Neural cell (in vitro differentiated cells): ENCODE results near the gene DNAAF1. TPM values are rescaled to one million over a fixed set of nuclear protein-coding genes. Genes with fewer than 3 reads are reported as not detected.

Source experiments
- H2AFZ ChIP-seq: fragments of 200-600, 300-800 bp; sonication (generic), shearing (Covaris generic); 2 replicates; pipeline ENCODE4 v1.6.0; 2014; ENCODE audit warnings: low read depth, mild to moderate bottlenecking, antibody characterized with exemption, low read length, moderate library complexity
- H3F3A ChIP-seq: fragments of 200-600 bp; shearing (Covaris generic); 2 replicates; pipeline ENCODE4 v1.6.1; 2016; ENCODE audit warnings: mild to moderate bottlenecking, moderate library complexity, mixed read lengths, antibody characterized with exemption, low read length; ENCODE audit not compliant: insufficient read depth, poor library complexity, severe bottlenecking
- H3K27ac ChIP-seq: fragments of 200-600, 300-800 bp; sonication (generic), shearing (Covaris generic); 2 replicates; pipeline ENCODE4 v1.5.1; 2014; ENCODE audit warnings: mild to moderate bottlenecking, low read length, moderate library complexity
- H3K27me3 ChIP-seq: fragments of 300-800, 200-600 bp; sonication (generic), shearing (Covaris generic); 2 replicates; pipeline ENCODE4 v1.6.0; 2014; ENCODE audit warnings: mild to moderate bottlenecking, low read depth, low read length, moderate library complexity; ENCODE audit not compliant: insufficient read depth
- H3K36me3 ChIP-seq: fragments of 300-800, 200-600 bp; sonication (generic), shearing (Covaris generic); 2 replicates; pipeline ENCODE4 v1.5.1; 2014; ENCODE audit warnings: mild to moderate bottlenecking, antibody characterized with exemption, low read length, moderate library complexity; ENCODE audit not compliant: insufficient read depth
- H3K4me2 ChIP-seq: fragments of 300-800, 200-600 bp; sonication (generic), shearing (Covaris generic); 2 replicates; pipeline ENCODE4 v1.6.0; 2014; ENCODE audit warnings: mild to moderate bottlenecking, low read length
- H3K4me3 ChIP-seq: fragments of 300-800, 200-600 bp; sonication (generic), shearing (Covaris generic); 2 replicates; pipeline ENCODE4 v1.5.1; 2014; ENCODE audit warnings: mild to moderate bottlenecking, low read length, moderate library complexity
- H3K79me2 ChIP-seq: fragments of 200-600 bp; shearing (Covaris generic); replicated peaks from 2 replicates; pipeline ENCODE4 v1.6.0; 2014; ENCODE audit warnings: mild to moderate bottlenecking, low read length, moderate library complexity; ENCODE audit not compliant: insufficient read depth
- H3K9ac ChIP-seq: fragments of 300-800, 200-600 bp; sonication (generic), shearing (Covaris generic); 2 replicates; pipeline ENCODE4 v1.6.1; 2016; ENCODE audit warnings: mild to moderate bottlenecking, low read length, mixed read lengths
- H3K9me2 ChIP-seq: fragments of 200-600 bp; shearing (Covaris generic); 2 replicates; pipeline ENCODE4 v1.6.1; 2016; ENCODE audit warnings: mild to moderate bottlenecking, low read length, mixed read lengths; ENCODE audit not compliant: insufficient read depth
- H3K9me3 ChIP-seq: fragments of 200-600, 300-800 bp; sonication (generic), shearing (Covaris generic); 2 replicates; pipeline ENCODE4 v1.6.1; 2016; ENCODE audit warnings: mild to moderate bottlenecking, mixed run types, low read length, moderate library complexity, mixed read lengths
- H4K20me1 ChIP-seq: fragments of 200-600 bp; shearing (Covaris generic); 2 replicates; pipeline ENCODE4 v1.6.1; 2016; ENCODE audit warnings: mild to moderate bottlenecking, mixed run types; ENCODE audit not compliant: insufficient read depth
- CTCF ChIP-seq: fragments of 450-650 bp; IDR thresholded peaks from 2 replicates; pipeline ENCODE4 v1.5.1; 2014; ENCODE audit warnings: antibody characterized with exemption, mild to moderate bottlenecking, moderate library complexity; ENCODE audit not compliant: poor library complexity, severe bottlenecking
- EP300 ChIP-seq: fragments of 450-650 bp; conservative IDR thresholded peaks from 2 replicates; pipeline ENCODE4 v1.6.1; 2014; ENCODE audit warnings: antibody characterized with exemption, mild to moderate bottlenecking, moderate library complexity; ENCODE audit not compliant: poor library complexity, severe bottlenecking
- EZH2 ChIP-seq: fragments of 200-600, 300-800 bp; shearing (Covaris generic), sonication (generic); IDR thresholded peaks from 2 replicates; pipeline ENCODE4 v1.6.1; 2014; ENCODE audit warnings: antibody characterized with exemption, low read length, borderline replicate concordance, mild to moderate bottlenecking; ENCODE audit not compliant: insufficient read depth, poor library complexity, severe bottlenecking
- MXI1 ChIP-seq: fragments of 450-650 bp; conservative IDR thresholded peaks from 2 replicates; pipeline ENCODE4 v1.6.1; 2014; ENCODE audit warnings: antibody characterized with exemption, mild to moderate bottlenecking; ENCODE audit not compliant: poor library complexity, severe bottlenecking
- POLR2AphosphoS5 ChIP-seq: IDR thresholded peaks from 2 replicates; pipeline ENCODE4 v1.6.1; 2012
- RAD21 ChIP-seq: fragments of 450-650 bp; conservative IDR thresholded peaks from 2 replicates; pipeline ENCODE4 v1.6.1; 2014; ENCODE audit warnings: antibody characterized with exemption, mild to moderate bottlenecking, moderate library complexity
- SMC3 ChIP-seq: fragments of 450-650 bp; conservative IDR thresholded peaks from 2 replicates; pipeline ENCODE4 v1.6.1; 2014; ENCODE audit warnings: antibody characterized with exemption, mild to moderate bottlenecking, moderate library complexity; ENCODE audit not compliant: poor library complexity
- TAF1 ChIP-seq: IDR thresholded peaks from 2 replicates; pipeline ENCODE4 v1.6.1; 2012; ENCODE audit warnings: low read depth
- polyA plus RNA-seq: library from polyadenylated mRNA; depleted of rRNA; stranded (reverse); fragments of >200 nt; gene quantifications from 2 replicates; pipeline ENCODE4 v1.2.3, GENCODE V29; 2014
- TF ChIP-seq, protein P1 (sequence below): IDR thresholded peaks from 2 replicates; pipeline ENCODE4 v1.6.1; 2012; ENCODE audit warnings: borderline replicate concordance

The DNAAF1 gene
- polyA plus RNA-seq, 1 donor from 2014 or later, result 0.71 TPM

- no peak overlapping the region for H3K4me2 ChIP-seq
- no peak overlapping the region for H3K9ac ChIP-seq
- peaks cover 6% of the 10 kb centered on the region for H3F3A ChIP-seq
- peaks cover 42% of the 10 kb centered on the region for H3K79me2 ChIP-seq
- no peaks in the 10 kb centered on the region for H4K20me1 ChIP-seq
- H3K27me3 ChIP-seq, result no peaks in the 10 kb centered on the region
- no peak for TF ChIP-seq SMC3
- no peak for TF ChIP-seq EZH2
- no peak for TF ChIP-seq RAD21
- TF ChIP-seq EP300, result no peak
- no peak for TF ChIP-seq MXI1
- TF ChIP-seq POLR2AphosphoS5, result no peak
- no peak for TF ChIP-seq TAF1
- TF ChIP-seq, protein P1, sequence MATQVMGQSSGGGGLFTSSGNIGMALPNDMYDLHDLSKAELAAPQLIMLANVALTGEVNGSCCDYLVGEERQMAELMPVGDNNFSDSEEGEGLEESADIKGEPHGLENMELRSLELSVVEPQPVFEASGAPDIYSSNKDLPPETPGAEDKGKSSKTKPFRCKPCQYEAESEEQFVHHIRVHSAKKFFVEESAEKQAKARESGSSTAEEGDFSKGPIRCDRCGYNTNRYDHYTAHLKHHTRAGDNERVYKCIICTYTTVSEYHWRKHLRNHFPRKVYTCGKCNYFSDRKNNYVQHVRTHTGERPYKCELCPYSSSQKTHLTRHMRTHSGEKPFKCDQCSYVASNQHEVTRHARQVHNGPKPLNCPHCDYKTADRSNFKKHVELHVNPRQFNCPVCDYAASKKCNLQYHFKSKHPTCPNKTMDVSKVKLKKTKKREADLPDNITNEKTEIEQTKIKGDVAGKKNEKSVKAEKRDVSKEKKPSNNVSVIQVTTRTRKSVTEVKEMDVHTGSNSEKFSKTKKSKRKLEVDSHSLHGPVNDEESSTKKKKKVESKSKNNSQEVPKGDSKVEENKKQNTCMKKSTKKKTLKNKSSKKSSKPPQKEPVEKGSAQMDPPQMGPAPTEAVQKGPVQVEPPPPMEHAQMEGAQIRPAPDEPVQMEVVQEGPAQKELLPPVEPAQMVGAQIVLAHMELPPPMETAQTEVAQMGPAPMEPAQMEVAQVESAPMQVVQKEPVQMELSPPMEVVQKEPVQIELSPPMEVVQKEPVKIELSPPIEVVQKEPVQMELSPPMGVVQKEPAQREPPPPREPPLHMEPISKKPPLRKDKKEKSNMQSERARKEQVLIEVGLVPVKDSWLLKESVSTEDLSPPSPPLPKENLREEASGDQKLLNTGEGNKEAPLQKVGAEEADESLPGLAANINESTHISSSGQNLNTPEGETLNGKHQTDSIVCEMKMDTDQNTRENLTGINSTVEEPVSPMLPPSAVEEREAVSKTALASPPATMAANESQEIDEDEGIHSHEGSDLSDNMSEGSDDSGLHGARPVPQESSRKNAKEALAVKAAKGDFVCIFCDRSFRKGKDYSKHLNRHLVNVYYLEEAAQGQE, result no peak
- TF ChIP-seq CTCF, result no peak
- no peak overlapping the region for H3K4me3 ChIP-seq
- H2AFZ ChIP-seq, result no peak overlapping the region
- H3K27ac ChIP-seq, result no peak overlapping the region
- no peaks in the 10 kb centered on the region for H3K9me3 ChIP-seq
- no peaks in the 10 kb centered on the region for H3K9me2 ChIP-seq
- H3K36me3 ChIP-seq, result no peaks in the 10 kb centered on the region
Measured at GRCh38 chr16:84132527-84133285, 12.4 kb upstream of the DNAAF1 start.

- no peaks in the 10 kb centered on the region for H4K20me1 ChIP-seq
- peaks cover 73% of the 10 kb centered on the region for H3K79me2 ChIP-seq
- H3K27me3 ChIP-seq, result no peaks in the 10 kb centered on the region
- no peaks in the 10 kb centered on the region for H3K36me3 ChIP-seq
- no peak for TF ChIP-seq EZH2
- TF ChIP-seq MXI1, result no peak
- no peak for TF ChIP-seq EP300
- no peak for TF ChIP-seq CTCF
- TF ChIP-seq RAD21, result no peak
- no peak for TF ChIP-seq TAF1
- TF ChIP-seq SMC3, result no peak
- TF ChIP-seq, protein P1, result no peak
- no peak for TF ChIP-seq POLR2AphosphoS5
- no peak overlapping the region for H3K4me3 ChIP-seq
- no peak overlapping the region for H3K9ac ChIP-seq
- H3K4me2 ChIP-seq, result no peak overlapping the region
- no peaks in the 10 kb centered on the region for H3F3A ChIP-seq
- H2AFZ ChIP-seq, result no peak overlapping the region
- no peak overlapping the region for H3K27ac ChIP-seq
- no peaks in the 10 kb centered on the region for H3K9me2 ChIP-seq
- no peaks in the 10 kb centered on the region for H3K9me3 ChIP-seq
Measured at GRCh38 chr16:84136331-84137125, 8.6 kb upstream of the DNAAF1 start.
